GM23338 (cell line): ENCODE results near the gene RFC5. TPM values are rescaled to one million over a fixed set of nuclear protein-coding genes. Genes with fewer than 3 reads are reported as not detected.

ENCODE experiments used
- ATAC-seq: fragments of 200-7000 bp; cut with Tn5 transposase; 3 replicates; pipeline ENCODE4 v1.9.1; 2020
- DNase-seq: peaks from one replicate; pipeline ENCODE4 v3.0.0-alpha.2; 2015; ENCODE audit warnings: low spot score
- H2AFZ ChIP-seq: fragments of 200-600 bp; sonication (generic); 2 replicates; pipeline ENCODE4 v1.8.0; 2016; ENCODE audit warnings: antibody characterized with exemption, mild to moderate bottlenecking, moderate library complexity
- H3F3A ChIP-seq: fragments of 200-600 bp; sonication (generic); replicated peaks from 2 replicates; pipeline ENCODE4 v1.8.0; 2017; ENCODE audit warnings: antibody characterized with exemption, mixed run types, low read depth
- H3K27ac ChIP-seq: fragments of 200-600 bp; sonication (generic); 2 replicates; pipeline ENCODE4 v1.6.1; 2016; ENCODE audit warnings: low read depth
- H3K27me3 ChIP-seq: fragments of 200-600 bp; sonication (generic); 2 replicates; pipeline ENCODE4 v1.8.0; 2016; ENCODE audit warnings: mild to moderate bottlenecking, mixed run types, moderate library complexity; ENCODE audit not compliant: insufficient read depth
- H3K36me3 ChIP-seq: fragments of 200-600 bp; sonication (generic); 2 replicates; pipeline ENCODE4 v1.8.0; 2016; ENCODE audit warnings: mild to moderate bottlenecking; ENCODE audit not compliant: insufficient read depth
- H3K4me1 ChIP-seq: fragments of 200-600 bp; sonication (generic); 2 replicates; pipeline ENCODE4 v1.8.0; 2016; ENCODE audit warnings: mild to moderate bottlenecking, moderate library complexity; ENCODE audit not compliant: insufficient read depth
- H3K4me2 ChIP-seq: fragments of 200-600 bp; sonication (generic); 2 replicates; pipeline ENCODE4 v1.7.1; 2017; ENCODE audit warnings: mixed run types
- H3K4me3 ChIP-seq: fragments of 200-600 bp; sonication (generic); 2 replicates; pipeline ENCODE4 v1.6.1; 2016; ENCODE audit warnings: mixed run types
- H3K79me2 ChIP-seq: fragments of 200-600 bp; sonication (generic); replicated peaks from 2 replicates; pipeline ENCODE4 v1.8.0; 2017; ENCODE audit warnings: mild to moderate bottlenecking; ENCODE audit not compliant: insufficient read depth
- H3K9me2 ChIP-seq: fragments of 200-600 bp; sonication (generic); 2 replicates; pipeline ENCODE4 v1.8.0; 2017; ENCODE audit not compliant: insufficient read depth
- H4K20me1 ChIP-seq: fragments of 200-600 bp; sonication (generic); replicated peaks from 2 replicates; pipeline ENCODE4 v1.8.0; 2017; ENCODE audit warnings: mild to moderate bottlenecking; ENCODE audit not compliant: insufficient read depth
- H3K27ac Mint-ChIP-seq: 2 replicates; pipeline ENCODE4 v1.8.0; 2020; ENCODE audit warnings: inconsistent platforms, mild to moderate bottlenecking, moderate library complexity, mixed read lengths
- H3K27me3 Mint-ChIP-seq: 3 replicates; pipeline ENCODE4 v1.8.0; 2022; ENCODE audit warnings: low read depth, mild to moderate bottlenecking, moderate library complexity, mixed read lengths, inconsistent platforms; ENCODE audit not compliant: insufficient read depth, poor library complexity
- H3K36me3 Mint-ChIP-seq: 3 replicates; pipeline ENCODE4 v1.8.0; 2021; ENCODE audit warnings: low read depth, mild to moderate bottlenecking, inconsistent platforms, moderate library complexity, mixed read lengths
- H3K4me1 Mint-ChIP-seq: 3 replicates; pipeline ENCODE4 v1.8.0; 2020; ENCODE audit warnings: mild to moderate bottlenecking, inconsistent platforms, mixed read lengths
- H3K4me3 Mint-ChIP-seq: 3 replicates; pipeline ENCODE4 v1.8.0; 2021; ENCODE audit warnings: moderate library complexity, mild to moderate bottlenecking, inconsistent platforms, mixed read lengths
- H3K9me3 Mint-ChIP-seq: 3 replicates; pipeline ENCODE4 v1.8.0; 2020; ENCODE audit warnings: moderate library complexity, mild to moderate bottlenecking, inconsistent platforms, mixed read lengths
- CREB1 ChIP-seq: fragments of 250-450 bp; sonication (Bioruptor Pico); IDR thresholded peaks from 2 replicates; pipeline ENCODE4 v1.5.0; 2020; ENCODE audit warnings: low read depth, mild to moderate bottlenecking, moderate library complexity
- ETS1 ChIP-seq: IDR thresholded peaks from 2 replicates; pipeline ENCODE4 v1.6.1; 2016; ENCODE audit warnings: antibody characterized with exemption
- EZH2phosphoT487 ChIP-seq: fragments of 200-600 bp; sonication (generic); IDR thresholded peaks from one replicate; pipeline ENCODE4 v1.8.1; 2018; ENCODE audit warnings: antibody characterized with exemption; ENCODE audit not compliant: unreplicated experiment
- JUNB ChIP-seq: IDR thresholded peaks from one replicate; pipeline ENCODE4 v1.6.1; 2016; ENCODE audit warnings: antibody characterized with exemption; ENCODE audit not compliant: unreplicated experiment
- NANOG ChIP-seq: IDR thresholded peaks from 2 replicates; pipeline ENCODE4 v1.6.1; 2016; ENCODE audit warnings: antibody characterized with exemption, borderline replicate concordance
- POLR2AphosphoS5 ChIP-seq: IDR thresholded peaks from 2 replicates; pipeline ENCODE4 v1.6.1; 2016; ENCODE audit warnings: antibody characterized with exemption, low read depth
- REST ChIP-seq: IDR thresholded peaks from one replicate; pipeline ENCODE4 v1.6.1; 2018; ENCODE audit warnings: antibody characterized with exemption; ENCODE audit not compliant: unreplicated experiment
- STAT1 ChIP-seq: IDR thresholded peaks from one replicate; pipeline ENCODE4 v1.6.1; 2016; ENCODE audit warnings: antibody characterized with exemption; ENCODE audit not compliant: unreplicated experiment
- ZNF114 ChIP-seq: fragments of 250-450 bp; sonication (Bioruptor Pico); IDR thresholded peaks from 2 replicates; pipeline ENCODE4 v1.5.0; 2020; ENCODE audit warnings: mild to moderate bottlenecking, moderate library complexity
- ZNF331 ChIP-seq: fragments of 250-450 bp; sonication (Bioruptor Pico); IDR thresholded peaks from 2 replicates; pipeline ENCODE4 v1.5.0; 2020; ENCODE audit warnings: low read depth, mild to moderate bottlenecking, moderate library complexity
- ZNF462 ChIP-seq: fragments of 250-450 bp; sonication (Bioruptor Pico); IDR thresholded peaks from 2 replicates; pipeline ENCODE4 v1.5.0; 2020; ENCODE audit warnings: mild to moderate bottlenecking, moderate library complexity
- polyA plus RNA-seq: library from polyadenylated mRNA; unstranded; fragments of >200 nt; fragmentation: Nextera tagmentation; extraction: Ambion mirVana; gene quantifications from 2 replicates; pipeline ENCODE4 v1.2.1, GENCODE V29; 2016
- total RNA-seq: library from RNA; depleted of rRNA; stranded (reverse); fragments of >200 nt; shearing (Covaris generic); gene quantifications from 2 replicates; pipeline ENCODE4 v1.2.3, GENCODE V29; 2014
- TF ChIP-seq, protein P1 (sequence below), 2 experiments: fragments of 200-600 bp in 1 of 2; sonication (generic) in 1 of 2; conservative IDR thresholded peaks; 2 replicates each; pipeline versions ENCODE4 v1.5.1 to v1.6.1; 2016 to 2017; ENCODE audit warnings: antibody characterized with exemption in 2 of 2, low read depth in 2 of 2, mild to moderate bottlenecking in 2 of 2, moderate library complexity in 1 of 2

Gene RFC5
- total and polyA plus RNA-seq, 2 experiments from 2014 or later: 35.0 to 53.2 TPM

DNA sequence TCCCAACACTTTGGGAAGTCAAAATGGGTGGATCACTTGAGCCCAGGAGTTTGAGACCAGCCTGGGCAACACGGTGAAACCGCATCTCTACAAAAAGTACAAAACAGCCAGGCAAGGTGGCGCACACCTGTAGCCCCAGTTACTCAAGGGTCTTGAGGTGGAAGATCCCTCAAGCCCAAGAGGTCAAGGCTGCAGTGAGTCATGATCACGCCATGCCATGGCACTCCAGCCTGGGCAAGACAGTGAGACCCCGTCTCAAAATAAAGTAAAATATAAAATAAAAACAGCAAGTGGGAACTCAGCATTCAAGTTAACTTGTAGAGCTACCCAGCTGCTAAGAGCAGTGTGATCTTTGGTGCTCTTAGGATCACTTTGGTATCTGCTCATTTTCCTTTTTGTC is 12.7 kb downstream of the RFC5 start:
- Mint-ChIP-seq H3K27me3 (peaks cover 10% of the 10 kb centered on the region), H3K36me3 (peaks cover 94% of the 10 kb centered on the region), H3K9me3 (no peaks in the 10 kb centered on the region), H3K4me1 (no peaks in the 10 kb centered on the region), H3K4me3 (no peak overlapping the region), H3K27ac (no peak overlapping the region)
- Histone ChIP-seq H3K9me2 (no peaks in the 10 kb centered on the region), H2AFZ (no peak overlapping the region), H3F3A (peaks cover 4% of the 10 kb centered on the region), H4K20me1 (peaks cover 10% of the 10 kb centered on the region), H3K27me3 (no peaks in the 10 kb centered on the region), H3K4me2 (no peak overlapping the region), H3K36me3 (peaks cover 48% of the 10 kb centered on the region), H3K4me1 (no peaks in the 10 kb centered on the region), H3K27ac (no peak overlapping the region), H3K4me3 (no peak overlapping the region), H3K79me2 (no peaks in the 10 kb centered on the region)
- ATAC-seq: no peak
- DNase-seq: no peak
- TF ChIP-seq POLR2AphosphoS5 (no peak), EZH2phosphoT487 (no peak), NANOG (no peak), ZNF114 (no peak), STAT1 (no peak), ZNF331 (CRISPR knock-in tag) (no peak), ETS1 (no peak), CREB1 (CRISPR knock-in tag) (no peak), JUNB (no peak), REST (no peak), ZNF462 (CRISPR knock-in tag) (no peak)
- TF ChIP-seq, protein P1, sequence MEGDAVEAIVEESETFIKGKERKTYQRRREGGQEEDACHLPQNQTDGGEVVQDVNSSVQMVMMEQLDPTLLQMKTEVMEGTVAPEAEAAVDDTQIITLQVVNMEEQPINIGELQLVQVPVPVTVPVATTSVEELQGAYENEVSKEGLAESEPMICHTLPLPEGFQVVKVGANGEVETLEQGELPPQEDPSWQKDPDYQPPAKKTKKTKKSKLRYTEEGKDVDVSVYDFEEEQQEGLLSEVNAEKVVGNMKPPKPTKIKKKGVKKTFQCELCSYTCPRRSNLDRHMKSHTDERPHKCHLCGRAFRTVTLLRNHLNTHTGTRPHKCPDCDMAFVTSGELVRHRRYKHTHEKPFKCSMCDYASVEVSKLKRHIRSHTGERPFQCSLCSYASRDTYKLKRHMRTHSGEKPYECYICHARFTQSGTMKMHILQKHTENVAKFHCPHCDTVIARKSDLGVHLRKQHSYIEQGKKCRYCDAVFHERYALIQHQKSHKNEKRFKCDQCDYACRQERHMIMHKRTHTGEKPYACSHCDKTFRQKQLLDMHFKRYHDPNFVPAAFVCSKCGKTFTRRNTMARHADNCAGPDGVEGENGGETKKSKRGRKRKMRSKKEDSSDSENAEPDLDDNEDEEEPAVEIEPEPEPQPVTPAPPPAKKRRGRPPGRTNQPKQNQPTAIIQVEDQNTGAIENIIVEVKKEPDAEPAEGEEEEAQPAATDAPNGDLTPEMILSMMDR (conservative IDR thresholded peaks at IDR 0.05; ENCODE audit: low read depth in 2 of 2): no peak
